Measurements from ENCODE around the gene HOXC5. TPM values are rescaled to one million over a fixed set of nuclear protein-coding genes. Genes with fewer than 3 reads are reported as not detected.

The HOXC5 gene
- total RNA-seq, 1 donor from 2014 or later, result not detected

DNA sequence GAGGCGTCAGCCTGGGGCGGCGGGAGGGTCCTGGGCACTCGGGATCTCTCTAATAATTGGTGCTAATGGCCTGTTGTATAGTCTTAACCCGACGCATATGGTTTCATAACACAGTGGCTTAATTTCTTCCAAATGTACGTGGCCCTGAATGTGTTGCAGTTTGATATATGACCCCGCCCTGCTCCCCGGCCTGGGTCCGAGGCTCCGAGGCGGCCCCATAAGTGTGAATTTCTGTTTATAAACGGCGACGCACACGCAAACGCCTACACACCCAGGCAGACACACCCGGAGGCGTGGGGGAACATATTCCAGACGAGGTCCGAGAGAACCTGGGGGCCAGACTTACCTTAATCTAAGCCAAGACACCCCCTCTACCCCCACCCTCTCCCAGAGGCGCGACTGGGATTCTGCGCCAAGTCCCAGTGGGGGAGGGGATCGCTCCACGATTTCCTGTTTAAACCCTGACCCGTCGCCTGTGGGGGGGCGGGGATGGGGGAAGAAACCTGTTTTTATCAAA is 14.3 kb upstream of the HOXC5 start:
- Histone ChIP-seq H4K20me1 (ENCODE audit: insufficient read depth, low read length) (no peaks in the 10 kb centered on the region), H3K9ac (ENCODE audit: low read length) (no peak overlapping the region), H3K4me3 (ENCODE audit: insufficient read depth, low read depth, low read length) (no peak overlapping the region), H3K36me3 (ENCODE audit: insufficient read depth, low read length) (no peaks in the 10 kb centered on the region), H3K79me2 (ENCODE audit: insufficient read depth, low read length) (no peaks in the 10 kb centered on the region), H3K27ac (ENCODE audit: low read depth, low read length) (no peak overlapping the region), H2AFZ (ENCODE audit: low read depth, low read length) (no peak overlapping the region), H3K27me3 (ENCODE audit: insufficient read depth, low read length) (peaks cover 84% of the 10 kb centered on the region), H3K4me1 (ENCODE audit: insufficient read depth, low read length) (no peaks in the 10 kb centered on the region), H3K9me3 (ENCODE audit: insufficient read depth, low read depth, low read length) (no peaks in the 10 kb centered on the region), H3K4me2 (ENCODE audit: low read length) (peak overlapping the region; percentile 72)
- FAIRE-seq, result no peak
- TF ChIP-seq EZH2 (IDR thresholded peaks at IDR 0.05; ENCODE audit: insufficient read depth, low read length) (no peak), CTCF (IDR thresholded peaks at IDR 0.05; ENCODE audit: insufficient read depth, low read depth, low read length) (no peak)
- H3K4me1 Mint-ChIP-seq (ENCODE audit: low read depth, unreplicated experiment), result no peaks in the 10 kb centered on the region
- no peak overlapping the region for H3K27ac Mint-ChIP-seq (ENCODE audit: unreplicated experiment)
- H3K4me3 Mint-ChIP-seq (ENCODE audit: unreplicated experiment), result no peak overlapping the region
- H3K9me3 Mint-ChIP-seq (ENCODE audit: unreplicated experiment), result peaks cover 12% of the 10 kb centered on the region
- H3K27me3 Mint-ChIP-seq (ENCODE audit: low read depth, unreplicated experiment), result peaks cover 85% of the 10 kb centered on the region
- peaks cover 2% of the 10 kb centered on the region for H3K36me3 Mint-ChIP-seq (ENCODE audit: low read depth, unreplicated experiment)
- DNase-seq (ENCODE audit: low read depth), result no peak

DNA sequence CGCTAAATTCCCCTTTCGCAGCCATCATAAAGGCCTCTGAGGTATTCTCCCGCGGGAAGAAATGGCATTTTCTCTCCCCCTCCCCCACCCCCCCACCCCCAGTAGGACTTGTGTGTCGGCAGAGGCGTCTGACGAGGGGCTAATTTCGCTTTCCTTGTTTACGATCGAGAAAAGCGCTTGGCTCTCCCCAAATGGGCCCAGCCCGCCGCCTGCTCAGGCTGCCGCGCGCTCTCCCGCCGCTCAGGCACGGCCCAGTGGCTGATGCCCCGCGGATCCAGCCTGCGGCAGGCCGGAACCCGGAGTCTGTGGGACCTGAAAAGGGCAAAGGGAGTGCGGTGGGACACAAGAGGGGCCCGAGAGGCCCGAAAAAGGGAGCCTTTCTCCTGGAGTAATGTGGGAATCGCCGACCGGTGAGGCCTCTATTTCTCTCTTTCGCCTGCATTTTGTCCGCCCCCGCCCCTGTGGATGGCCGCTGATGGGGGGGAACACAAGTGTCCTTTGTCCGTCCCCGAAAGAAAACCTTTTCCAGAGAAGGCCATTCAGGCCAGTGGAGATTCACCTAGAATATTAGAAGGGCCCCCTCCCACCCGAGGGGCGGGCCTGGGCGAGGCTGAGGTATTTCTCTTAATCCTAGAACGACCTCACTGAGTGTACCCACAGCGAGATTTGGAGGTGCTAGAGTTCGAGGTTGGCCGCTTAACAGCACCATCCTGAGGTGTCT is 13.6 kb upstream of the HOXC5 start:
- Histone ChIP-seq H4K20me1 (ENCODE audit: insufficient read depth, low read length) (no peaks in the 10 kb centered on the region), H3K79me2 (ENCODE audit: insufficient read depth, low read length) (no peaks in the 10 kb centered on the region), H3K9me3 (ENCODE audit: insufficient read depth, low read depth, low read length) (no peaks in the 10 kb centered on the region), H3K27ac (ENCODE audit: low read depth, low read length) (no peak overlapping the region), H3K27me3 (ENCODE audit: insufficient read depth, low read length) (peaks cover 84% of the 10 kb centered on the region), H3K9ac (ENCODE audit: low read length) (no peak overlapping the region), H3K4me3 (ENCODE audit: insufficient read depth, low read depth, low read length) (no peak overlapping the region), H3K4me1 (ENCODE audit: insufficient read depth, low read length) (no peaks in the 10 kb centered on the region), H3K36me3 (ENCODE audit: insufficient read depth, low read length) (no peaks in the 10 kb centered on the region), H2AFZ (ENCODE audit: low read depth, low read length) (no peak overlapping the region), H3K4me2 (ENCODE audit: low read length) (no peak overlapping the region)
- H3K36me3 Mint-ChIP-seq (ENCODE audit: low read depth, unreplicated experiment), result peaks cover 2% of the 10 kb centered on the region
- H3K27me3 Mint-ChIP-seq (ENCODE audit: low read depth, unreplicated experiment), result peaks cover 85% of the 10 kb centered on the region
- FAIRE-seq (no peak), DNase-seq (ENCODE audit: low read depth) (no peak)
- no peaks in the 10 kb centered on the region for H3K4me1 Mint-ChIP-seq (ENCODE audit: low read depth, unreplicated experiment)
- no peak overlapping the region for H3K4me3 Mint-ChIP-seq (ENCODE audit: unreplicated experiment)
- TF ChIP-seq CTCF (IDR thresholded peaks at IDR 0.05; ENCODE audit: insufficient read depth, low read depth, low read length), result no peak
- TF ChIP-seq EZH2 (IDR thresholded peaks at IDR 0.05; ENCODE audit: insufficient read depth, low read length), result peak; percentile 61
- H3K27ac Mint-ChIP-seq (ENCODE audit: unreplicated experiment), result no peak overlapping the region
- peaks cover 12% of the 10 kb centered on the region for H3K9me3 Mint-ChIP-seq (ENCODE audit: unreplicated experiment)
